ENCODE measurements around the gene CAMKMT.

- TF ChIP-seq CTCF (IDR thresholded peaks at IDR 0.05), result no peak
- no peak for TF ChIP-seq POLR2A (IDR thresholded peaks at IDR 0.05)
Observed at GRCh38 chr2:44680424-44680971, 318.8 kb downstream of the CAMKMT start.

All from transverse colon (tissue), 3 donors.